CD4-positive, alpha-beta memory T cell (primary cell): Measurements from ENCODE around the gene ENOX2. TPM values are rescaled to one million over a fixed set of nuclear protein-coding genes. Genes with fewer than 3 reads are reported as not detected.

Experiments
- CTCF ChIA-PET: fragments of 350-600 bp; sonication (Branson Sonifier 250); formaldehyde crosslinking; loops from one replicate; lab custom pipeline; 2021; ENCODE audit warnings: inconsistent platforms; ENCODE audit not compliant: partially characterized antibody; lab: Charles Lee
- POLR2A ChIA-PET: fragments of 350-600 bp; sonication (Branson Sonifier 250); formaldehyde crosslinking; loops from one replicate; lab custom pipeline; 2021; ENCODE audit not compliant: partially characterized antibody; lab: Charles Lee
- DNase-seq, 5 donors: peaks; one replicate each; pipeline versions ENCODE4 v3.0.0 to v3.0.0-alpha.2; 2020 to 2022; ENCODE audit warnings: mixed read lengths in 1 of 5
- H3K27ac ChIP-seq: one replicate; pipeline ENCODE4 v1.7.0; 2013; ENCODE audit warnings: low read depth, low read length
- H3K27me3 ChIP-seq: 2 replicates; pipeline ENCODE4 v1.7.0; 2013; ENCODE audit warnings: mild to moderate bottlenecking, low read length, moderate library complexity; ENCODE audit not compliant: insufficient read depth
- H3K36me3 ChIP-seq: 2 replicates; pipeline ENCODE4 v1.7.0; 2013; ENCODE audit warnings: mild to moderate bottlenecking, low read length, moderate library complexity; ENCODE audit not compliant: insufficient read depth
- H3K4me1 ChIP-seq: 2 replicates; pipeline ENCODE4 v1.7.0; 2013; ENCODE audit warnings: mild to moderate bottlenecking, low read length, moderate library complexity; ENCODE audit not compliant: insufficient read depth
- H3K4me3 ChIP-seq, 2 donors: one replicate each; pipeline ENCODE4 v1.7.0; 2013; ENCODE audit warnings: low read length in 2 of 2, mild to moderate bottlenecking in 1 of 2
- H3K9me3 ChIP-seq, 2 donors: one replicate each; pipeline ENCODE4 v1.7.0; 2013; ENCODE audit warnings: low read length in 2 of 2, control low read depth in 1 of 2; ENCODE audit not compliant: control insufficient read depth in 1 of 2
- H3K27ac Mint-ChIP-seq, 7 donors: one replicate each; pipeline ENCODE4 v1.8.0; 2020 to 2021; ENCODE audit warnings: mixed read lengths in 7 of 7, mild to moderate bottlenecking in 6 of 7, inconsistent platforms in 3 of 7, moderate library complexity in 3 of 7
- H3K27me3 Mint-ChIP-seq, 2 donors: one replicate each; pipeline ENCODE4 v1.8.0; 2020 to 2021; ENCODE audit warnings: mixed read lengths in 2 of 2
- H3K36me3 Mint-ChIP-seq, 2 donors: one replicate each; pipeline ENCODE4 v1.8.0; 2020 to 2021; ENCODE audit warnings: mixed read lengths in 2 of 2, inconsistent platforms in 1 of 2, mild to moderate bottlenecking in 1 of 2
- H3K4me1 Mint-ChIP-seq, 4 donors: one replicate each; pipeline ENCODE4 v1.8.0; 2020 to 2021; ENCODE audit warnings: mixed read lengths in 4 of 4, mild to moderate bottlenecking in 1 of 4
- H3K4me3 Mint-ChIP-seq, 8 donors: one replicate each; pipeline ENCODE4 v1.8.0; 2020 to 2021; ENCODE audit warnings: mixed read lengths in 8 of 8, mild to moderate bottlenecking in 7 of 8, moderate library complexity in 6 of 8, inconsistent platforms in 3 of 8
- H3K9me3 Mint-ChIP-seq, 8 donors: one replicate each; pipeline ENCODE4 v1.8.0; 2020 to 2021; ENCODE audit warnings: mixed read lengths in 8 of 8, mild to moderate bottlenecking in 5 of 8, inconsistent platforms in 3 of 8, moderate library complexity in 1 of 8
- intact Hi-C: fragments of 100-400 bp; cut with micrococcal nuclease; formaldehyde crosslinking; loops from one replicate; pipeline ENCODE4 v1.15.1; 2023
- polyA plus RNA-seq, 2 donors: library from polyadenylated mRNA; unstranded; fragments of 300-500 nt; fragmentation: Illumina TruSeq; gene quantifications; one replicate each; pipeline ENCODE4 v1.2.3, GENCODE V29; 2021
- total RNA-seq, 2 experiments: library from RNA; stranded (reverse); gene quantifications; one replicate each; pipeline ENCODE4 v1.2.3, GENCODE V29; 2021

ENOX2 gene
- total and polyA plus RNA-seq, 4 experiments from 2014 or later: 13.6 to 19.3 (median 14.9) TPM

DNA sequence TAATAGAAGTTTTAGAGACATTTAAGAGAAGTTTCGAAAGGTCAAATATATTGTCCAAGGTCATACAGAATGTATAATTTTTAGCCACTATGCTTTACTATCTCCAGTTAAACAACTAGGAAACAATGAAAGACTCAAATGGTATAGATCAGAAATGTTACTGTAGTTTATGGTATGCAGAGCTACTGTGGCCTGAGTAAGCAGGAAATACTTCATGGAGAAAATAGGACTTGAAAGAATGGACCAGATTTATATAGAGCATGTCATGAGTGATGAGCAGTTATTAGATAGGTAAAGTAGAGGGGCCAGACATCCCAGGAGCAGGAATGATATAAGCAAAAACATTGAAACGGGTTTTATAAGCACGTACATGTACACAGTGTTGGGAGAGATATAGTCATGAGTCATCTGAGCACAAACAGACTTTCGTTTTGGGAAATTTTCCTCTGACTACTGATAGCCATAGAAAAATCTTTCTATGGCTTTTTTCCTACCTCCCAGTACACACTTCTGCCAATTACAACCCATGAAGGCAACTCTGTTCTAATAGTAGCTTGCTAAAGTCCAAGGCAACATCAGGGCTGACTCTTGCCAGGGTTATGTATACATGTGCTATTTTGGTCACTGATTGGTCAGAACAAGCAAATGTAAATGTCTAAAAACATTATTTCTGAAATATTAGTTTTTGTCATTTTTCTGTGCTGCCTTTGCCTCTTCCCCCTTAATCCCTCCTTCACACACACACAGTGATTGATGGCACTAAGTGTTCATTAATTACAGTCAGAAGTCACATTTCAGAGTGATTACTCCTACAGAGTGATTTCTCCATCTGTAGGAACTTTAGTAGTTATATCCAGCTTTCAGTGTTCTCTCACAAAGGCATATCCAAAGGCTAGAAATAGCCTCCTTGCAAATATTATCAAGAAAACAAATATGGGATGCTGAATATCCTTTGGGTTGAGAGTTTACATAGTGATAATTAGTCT is 198.7 kb downstream of the ENOX2 start:
- ChIA-PET POLR2A (no interaction called here), CTCF (no interaction called here)
- Histone ChIP-seq H3K4me1 (no peaks in the 10 kb centered on the region), H3K27me3 (no peaks in the 10 kb centered on the region), H3K9me3 (no peaks in the 10 kb centered on the region), H3K4me3 (no peak overlapping the region), H3K36me3 (no peaks in the 10 kb centered on the region), H3K27ac (no peak overlapping the region)
- Mint-ChIP-seq H3K36me3 (peaks cover 0 to 8% of the 10 kb centered on the region in 2 donors), H3K4me3 (no peak overlapping the region), H3K27me3 (no peaks in the 10 kb centered on the region), H3K27ac (no peak overlapping the region), H3K4me1 (no peaks in the 10 kb centered on the region), H3K9me3 (no peaks in the 10 kb centered on the region)
- intact Hi-C loops: no loop called here
- DNase-seq: no peak

GRCh38 chrX:130702867-130703707 is 199.9 kb downstream of the ENOX2 start:
- Histone ChIP-seq H3K27me3 (no peaks in the 10 kb centered on the region), H3K27ac (no peak overlapping the region), H3K4me1 (no peaks in the 10 kb centered on the region), H3K9me3 (no peaks in the 10 kb centered on the region), H3K36me3 (no peaks in the 10 kb centered on the region), H3K4me3 (no peak overlapping the region)
- H3K9me3 Mint-ChIP-seq: no peaks in the 10 kb centered on the region
- H3K4me1 Mint-ChIP-seq: no peaks in the 10 kb centered on the region
- peaks cover 0 to 12% of the 10 kb centered on the region in 2 donors for H3K36me3 Mint-ChIP-seq
- H3K4me3 Mint-ChIP-seq: no peak overlapping the region
- ChIA-PET CTCF (no interaction called here), POLR2A (no interaction called here)
- intact Hi-C loops: no loop called here
- H3K27me3 Mint-ChIP-seq: no peaks in the 10 kb centered on the region
- DNase-seq: no peak
- no peak overlapping the region for H3K27ac Mint-ChIP-seq

- Histone ChIP-seq H3K4me3 (no peak overlapping the region), H3K36me3 (no peaks in the 10 kb centered on the region), H3K9me3 (no peaks in the 10 kb centered on the region), H3K27me3 (no peaks in the 10 kb centered on the region), H3K27ac (no peak overlapping the region), H3K4me1 (no peaks in the 10 kb centered on the region)
- H3K27ac Mint-ChIP-seq: no peak overlapping the region
- DNase-seq: no peak
- CTCF ChIA-PET: no interaction called here
- H3K27me3 Mint-ChIP-seq: no peaks in the 10 kb centered on the region
- intact Hi-C loops: no loop called here
- H3K4me3 Mint-ChIP-seq: no peak overlapping the region
- POLR2A ChIA-PET: no interaction called here
- no peaks in the 10 kb centered on the region for H3K9me3 Mint-ChIP-seq
- H3K36me3 Mint-ChIP-seq: peaks cover 9 to 19% of the 10 kb centered on the region in 2 donors
- no peaks in the 10 kb centered on the region for H3K4me1 Mint-ChIP-seq
Observed at GRCh38 chrX:130700629-130701028, 202.4 kb downstream of the ENOX2 start.

- Histone ChIP-seq H3K27me3 (no peaks in the 10 kb centered on the region), H3K36me3 (no peaks in the 10 kb centered on the region), H3K4me3 (no peak overlapping the region), H3K4me1 (no peaks in the 10 kb centered on the region), H3K27ac (no peak overlapping the region), H3K9me3 (no peaks in the 10 kb centered on the region)
- no peak for DNase-seq
- peaks cover 9 to 19% of the 10 kb centered on the region in 2 donors for H3K36me3 Mint-ChIP-seq
- no peak overlapping the region for H3K4me3 Mint-ChIP-seq
- H3K27ac Mint-ChIP-seq: no peak overlapping the region
- H3K27me3 Mint-ChIP-seq: no peaks in the 10 kb centered on the region
- intact Hi-C loops: no loop called here
- ChIA-PET POLR2A (no interaction called here), CTCF (no interaction called here)
- no peaks in the 10 kb centered on the region for H3K9me3 Mint-ChIP-seq
- no peaks in the 10 kb centered on the region for H3K4me1 Mint-ChIP-seq
Observed at GRCh38 chrX:130699618-130700017, 203.4 kb downstream of the ENOX2 start.

GRCh38 chrX:130696542-130696941 is 206.5 kb downstream of the ENOX2 start:
- intact Hi-C loops: no loop called here
- ChIA-PET POLR2A (no interaction called here), CTCF (no interaction called here)
- H3K27ac Mint-ChIP-seq: no peak overlapping the region
- no peaks in the 10 kb centered on the region for H3K4me1 Mint-ChIP-seq
- H3K4me3 Mint-ChIP-seq: no peak overlapping the region
- DNase-seq: no peak
- no peaks in the 10 kb centered on the region for H3K9me3 Mint-ChIP-seq
- no peak overlapping the region for H3K27ac ChIP-seq
- H3K27me3 Mint-ChIP-seq: no peaks in the 10 kb centered on the region
- no peak overlapping the region for H3K4me3 ChIP-seq
- no peaks in the 10 kb centered on the region for H3K4me1 ChIP-seq
- H3K27me3 ChIP-seq: no peaks in the 10 kb centered on the region
- H3K36me3 Mint-ChIP-seq: peaks cover 9 to 16% of the 10 kb centered on the region in 2 donors
- H3K36me3 ChIP-seq: no peaks in the 10 kb centered on the region
- no peaks in the 10 kb centered on the region for H3K9me3 ChIP-seq

- intact Hi-C loops: no loop called here
- Mint-ChIP-seq H3K4me1 (no peaks in the 10 kb centered on the region), H3K9me3 (no peaks in the 10 kb centered on the region), H3K27ac (peak overlapping the region in 1 of 7 donors; percentile 14), H3K4me3 (no peak overlapping the region), H3K36me3 (peaks cover 9 to 16% of the 10 kb centered on the region in 2 donors), H3K27me3 (no peaks in the 10 kb centered on the region)
- Histone ChIP-seq H3K9me3 (no peaks in the 10 kb centered on the region), H3K4me3 (no peak overlapping the region), H3K27ac (no peak overlapping the region), H3K36me3 (no peaks in the 10 kb centered on the region), H3K27me3 (no peaks in the 10 kb centered on the region), H3K4me1 (no peaks in the 10 kb centered on the region)
- ChIA-PET CTCF (no interaction called here), POLR2A (no interaction called here)
- no peak for DNase-seq
Observed at GRCh38 chrX:130695931-130696330, 207.1 kb downstream of the ENOX2 start.

- H3K4me3 ChIP-seq: no peak overlapping the region
- ChIA-PET POLR2A (no interaction called here), CTCF (no interaction called here)
Observed at GRCh38 chrX:130694983-130695382, 208.0 kb downstream of the ENOX2 start.

More at GRCh38 chrX:130694983-130695382, 208.0 kb downstream of the ENOX2 start:
- no peaks in the 10 kb centered on the region for H3K9me3 Mint-ChIP-seq
- Histone ChIP-seq H3K27ac (no peak overlapping the region), H3K9me3 (no peaks in the 10 kb centered on the region), H3K27me3 (no peaks in the 10 kb centered on the region), H3K36me3 (no peaks in the 10 kb centered on the region), H3K4me1 (no peaks in the 10 kb centered on the region)
- H3K27me3 Mint-ChIP-seq: no peaks in the 10 kb centered on the region
- DNase-seq: no peak
- no peak overlapping the region for H3K27ac Mint-ChIP-seq
- no peak overlapping the region for H3K4me3 Mint-ChIP-seq
- H3K4me1 Mint-ChIP-seq: no peaks in the 10 kb centered on the region
- intact Hi-C loops: no loop called here
- H3K36me3 Mint-ChIP-seq: peaks cover 9 to 14% of the 10 kb centered on the region in 2 donors
